NK-92 (cell line): ENCODE data around the gene IL18BP.

ENCODE experiments used
- DNase-seq: peaks from one replicate; lab custom pipeline; 2025; ENCODE audit not compliant: unreplicated experiment; lab: John Stamatoyannopoulos, UW

Gene IL18BP

DNA sequence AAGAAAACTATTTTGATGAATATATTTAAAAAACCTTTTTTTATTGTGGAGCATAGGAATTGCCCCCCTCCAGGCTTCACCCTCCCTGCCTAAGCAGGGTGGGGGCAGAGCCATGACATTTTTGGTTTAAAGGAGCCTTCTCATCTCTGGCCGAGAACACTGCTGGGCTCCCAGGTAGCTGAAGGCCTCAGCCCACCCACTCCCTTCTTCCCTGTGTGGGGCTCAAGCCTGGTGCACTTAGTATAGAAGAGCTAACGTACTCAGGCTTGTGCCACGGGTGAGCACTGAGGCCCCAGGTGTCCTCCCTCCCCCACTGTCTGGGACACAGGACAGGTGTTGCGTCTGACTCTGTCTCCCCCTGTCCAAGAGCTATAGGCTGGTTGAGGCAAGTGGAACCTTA lies 2.2 kb upstream of the IL18BP start:
- no peak for DNase-seq

GRCh38 chr11:71996946-71997345 lies 1.8 kb upstream of the IL18BP start:
- no peak for DNase-seq

GRCh38 chr11:71997594-71997993 lies 1.1 kb upstream of the IL18BP start:
- no peak for DNase-seq

GRCh38 chr11:71998061-71998460 lies 648 bp upstream of the IL18BP start:
- DNase-seq: no peak

DNA sequence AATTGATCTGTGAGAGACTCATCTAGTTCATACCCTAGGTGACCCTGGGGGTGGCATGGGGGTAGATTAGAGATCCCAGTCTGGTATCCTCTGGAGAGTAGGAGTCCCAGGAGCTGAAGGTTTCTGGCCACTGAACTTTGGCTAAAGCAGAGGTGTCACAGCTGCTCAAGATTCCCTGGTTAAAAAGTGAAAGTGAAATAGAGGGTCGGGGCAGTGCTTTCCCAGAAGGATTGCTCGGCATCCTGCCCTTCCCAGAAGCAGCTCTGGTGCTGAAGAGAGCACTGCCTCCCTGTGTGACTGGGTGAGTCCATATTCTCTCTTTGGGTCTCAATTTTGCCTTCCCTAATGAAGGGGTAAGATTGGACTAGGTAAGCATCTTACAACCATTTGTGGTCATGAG lies 653 bp downstream of the IL18BP start:
- DNase-seq: no peak

- no peak for DNase-seq
These were observed 1.1 kb downstream of the IL18BP start for GRCh38 chr11:71999798-72000197.

DNA sequence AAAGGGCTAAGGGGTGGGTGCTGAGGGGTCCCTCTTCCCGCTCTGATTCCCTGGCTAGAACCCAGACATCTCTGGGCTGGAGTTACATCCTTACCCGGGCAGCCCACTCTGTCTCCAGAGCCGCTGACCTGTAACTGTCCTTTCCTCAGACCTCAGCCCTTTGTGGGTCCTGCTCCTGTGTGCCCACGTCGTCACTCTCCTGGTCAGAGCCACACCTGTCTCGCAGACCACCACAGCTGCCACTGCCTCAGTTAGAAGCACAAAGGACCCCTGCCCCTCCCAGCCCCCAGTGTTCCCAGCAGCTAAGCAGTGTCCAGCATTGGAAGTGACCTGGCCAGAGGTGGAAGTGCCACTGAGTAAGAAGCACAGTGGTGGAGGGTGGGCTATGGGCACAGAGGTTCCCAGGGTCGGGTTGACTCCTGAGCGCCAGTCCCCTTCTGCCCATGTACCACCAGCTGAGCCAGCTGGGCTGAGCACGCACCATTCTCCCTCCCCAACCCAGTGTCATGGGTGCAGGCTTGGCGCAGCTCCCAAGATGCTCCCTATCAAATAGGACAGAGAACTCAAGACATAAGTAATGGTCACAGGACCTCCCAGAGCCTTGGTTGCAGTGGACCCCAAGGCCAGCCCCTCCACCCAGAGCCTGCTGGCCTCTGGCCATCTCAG lies 1.6 kb downstream of the IL18BP start:
- DNase-seq: no peak

DNA sequence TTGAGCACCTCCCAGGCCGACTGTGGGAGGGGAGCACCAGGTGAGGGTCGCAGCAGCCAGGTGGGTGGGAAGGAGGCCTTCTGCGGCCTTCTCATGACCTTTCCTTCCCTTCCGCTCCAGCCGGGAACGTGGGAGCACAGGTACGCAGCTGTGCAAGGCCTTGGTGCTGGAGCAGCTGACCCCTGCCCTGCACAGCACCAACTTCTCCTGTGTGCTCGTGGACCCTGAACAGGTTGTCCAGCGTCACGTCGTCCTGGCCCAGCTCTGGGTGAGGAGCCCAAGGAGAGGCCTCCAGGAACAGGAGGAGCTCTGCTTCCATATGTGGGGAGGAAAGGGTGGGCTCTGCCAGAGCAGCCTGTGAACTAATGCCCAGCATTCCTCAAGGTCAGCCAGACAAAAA lies 2.6 kb downstream of the IL18BP start:
- DNase-seq: no peak

GRCh38 chr11:72001834-72002591 lies 3.3 kb downstream of the IL18BP start:
- DNase-seq: no peak

DNA sequence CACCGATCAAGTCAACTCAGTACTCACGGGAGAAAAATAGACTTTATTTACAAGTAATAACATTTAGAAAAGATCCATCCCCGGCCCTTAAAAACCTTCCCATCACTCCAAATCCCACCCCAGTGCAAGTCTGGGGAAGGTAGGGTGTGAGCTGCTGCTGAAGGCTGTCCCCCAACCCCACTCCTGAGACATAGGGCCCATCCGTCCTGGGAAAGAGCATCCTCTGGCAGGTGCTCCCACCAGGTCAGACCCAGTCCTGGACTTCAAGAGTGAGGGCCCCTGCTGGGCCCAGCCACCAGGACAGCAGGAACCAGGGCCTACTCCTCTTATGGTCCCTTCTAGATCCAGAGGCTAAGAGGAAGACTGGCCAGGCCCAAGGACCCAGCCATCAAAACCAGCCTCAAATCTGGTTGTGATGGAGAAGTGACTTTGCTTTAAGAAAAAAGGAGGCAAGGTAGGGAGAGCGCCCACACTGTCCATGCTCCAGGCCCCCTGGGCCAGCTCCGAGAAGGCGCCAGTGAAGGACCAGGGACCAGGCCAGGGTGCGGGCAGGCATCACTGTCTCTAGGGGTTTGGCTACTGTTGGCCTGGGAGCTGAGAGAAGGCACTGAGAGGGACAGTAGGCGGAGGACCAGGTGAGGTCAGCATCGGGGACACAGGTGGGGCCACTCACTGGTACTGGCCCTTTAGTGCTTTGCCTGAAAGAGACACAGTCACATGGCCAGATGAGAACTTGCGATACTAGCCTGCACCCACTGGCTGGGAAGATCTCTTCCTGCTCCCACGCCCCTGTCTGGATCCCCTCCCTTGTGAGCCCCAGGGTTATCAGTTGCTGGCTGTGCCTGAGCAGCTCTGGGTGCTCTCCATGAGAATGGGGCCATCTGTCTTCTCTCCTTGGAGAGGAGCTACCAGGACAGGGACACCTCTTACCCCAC lies 4.4 kb downstream of the IL18BP start:
- no peak for DNase-seq

DNA sequence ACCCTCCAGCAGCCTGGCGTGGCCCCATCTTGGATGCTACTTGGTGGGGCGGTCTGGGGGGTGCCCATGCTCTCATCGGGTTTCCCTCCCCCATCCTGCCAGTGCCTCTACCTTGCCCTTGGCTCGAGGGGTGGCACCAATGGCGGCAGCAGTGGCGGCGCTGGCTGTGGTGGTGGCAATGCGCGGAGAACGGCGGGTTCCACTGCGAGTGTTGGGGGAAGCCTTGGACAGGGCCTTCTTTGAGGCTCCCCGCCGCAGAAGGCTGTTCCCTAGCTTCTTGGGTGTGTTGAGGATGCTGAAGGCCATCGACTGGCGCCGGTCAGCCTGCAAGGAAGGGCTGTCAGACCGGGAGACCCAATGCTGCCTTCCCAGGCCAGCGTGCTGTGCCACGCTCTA lies 5.1 kb downstream of the IL18BP start:
- no peak for DNase-seq

DNA sequence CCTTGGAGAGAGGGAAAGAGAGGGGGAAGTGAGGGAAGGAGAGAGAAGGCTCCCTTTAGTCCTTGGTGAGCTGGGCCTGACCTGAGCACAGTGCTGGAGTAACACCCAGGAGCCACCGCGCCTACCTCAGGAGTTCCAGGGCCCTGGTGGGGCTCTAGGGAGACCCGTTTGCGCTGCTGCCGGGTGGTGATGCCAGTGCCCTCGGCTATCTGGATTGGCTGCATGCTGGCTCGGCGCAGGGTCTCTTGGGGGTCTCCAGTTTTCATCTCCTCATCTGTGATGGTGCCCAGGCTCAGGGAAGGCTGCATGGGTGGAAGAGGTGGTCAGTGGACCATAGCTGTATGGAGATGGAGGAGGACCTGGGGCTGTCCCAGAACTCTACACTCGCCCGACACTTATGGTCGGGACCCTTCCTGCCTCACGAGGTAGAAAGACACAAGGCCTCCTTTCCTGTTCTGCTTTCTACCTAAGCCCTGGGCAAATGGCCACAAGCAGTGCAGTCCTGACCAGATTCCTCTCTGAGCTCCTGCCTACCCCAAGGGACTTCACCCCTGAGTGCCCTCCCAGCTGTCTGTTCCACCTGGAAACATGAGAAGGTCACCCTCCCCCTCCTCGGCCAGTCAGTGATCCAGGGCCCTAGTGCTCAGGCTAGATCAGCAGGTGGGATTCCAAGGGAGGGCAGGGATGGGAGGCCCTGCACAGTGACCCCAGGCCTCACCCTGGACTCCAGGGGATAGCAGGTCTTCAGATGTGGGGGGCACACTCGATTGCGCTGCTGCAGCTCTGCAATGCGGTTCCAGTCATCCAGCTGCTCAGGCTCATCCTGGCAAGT lies 6.0 kb downstream of the IL18BP start:
- DNase-seq: no peak

- DNase-seq: no peak
These were observed 6.9 kb downstream of the IL18BP start for GRCh38 chr11:72005347-72006260.

GRCh38 chr11:72006309-72007088 lies 7.8 kb downstream of the IL18BP start:
- no peak for DNase-seq

GRCh38 chr11:72007089-72007476 lies 8.4 kb downstream of the IL18BP start:
- DNase-seq: no peak

- DNase-seq: no peak
These were observed 8.9 kb downstream of the IL18BP start for GRCh38 chr11:72007587-72007986.

GRCh38 chr11:72008728-72009127 lies 10.0 kb downstream of the IL18BP start:
- no peak for DNase-seq

GRCh38 chr11:72009156-72009555 lies 10.4 kb downstream of the IL18BP start:
- DNase-seq: no peak
